Tibial nerve (tissue), 4 donors: ENCODE measurements around the gene NUP188.

Experiments used
- CTCF ChIP-seq, 5 experiments: fragments of 200-600 bp in 3 of 5; fragments of 450-650 bp in 2 of 5; sonication (generic) in 3 of 5; IDR thresholded peaks; one replicate each; pipeline ENCODE4 v1.5.1; 2016 to 2019; ENCODE audit warnings: antibody characterized with exemption in 5 of 5, mild to moderate bottlenecking in 3 of 5, moderate library complexity in 2 of 5
- EP300 ChIP-seq, 2 donors: sonication (generic); formaldehyde crosslinking; IDR thresholded peaks; one replicate each; pipeline ENCODE4 v1.6.1; 2017; ENCODE audit warnings: antibody characterized with exemption in 2 of 2, mild to moderate bottlenecking in 1 of 2
- POLR2A ChIP-seq, 2 donors: fragments of 450-650 bp; IDR thresholded peaks; one replicate each; pipeline ENCODE4 v1.6.1; 2017; ENCODE audit warnings: antibody characterized with exemption in 2 of 2, mild to moderate bottlenecking in 2 of 2, moderate library complexity in 2 of 2

GRCh38 chr9:129002992-129003391 lies 55.5 kb downstream of the NUP188 start:
- TF ChIP-seq EP300 (IDR thresholded peaks at IDR 0.05) (no peak), POLR2A (IDR thresholded peaks at IDR 0.05) (no peak), CTCF (IDR thresholded peaks at IDR 0.05) (no peak)
